SIG-M5 (cell line): ENCODE measurements around the gene GSK3A.

Experiments used
- DNase-seq: peaks from one replicate; lab custom pipeline; 2025; lab: John Stamatoyannopoulos, UW

Gene GSK3A

DNA sequence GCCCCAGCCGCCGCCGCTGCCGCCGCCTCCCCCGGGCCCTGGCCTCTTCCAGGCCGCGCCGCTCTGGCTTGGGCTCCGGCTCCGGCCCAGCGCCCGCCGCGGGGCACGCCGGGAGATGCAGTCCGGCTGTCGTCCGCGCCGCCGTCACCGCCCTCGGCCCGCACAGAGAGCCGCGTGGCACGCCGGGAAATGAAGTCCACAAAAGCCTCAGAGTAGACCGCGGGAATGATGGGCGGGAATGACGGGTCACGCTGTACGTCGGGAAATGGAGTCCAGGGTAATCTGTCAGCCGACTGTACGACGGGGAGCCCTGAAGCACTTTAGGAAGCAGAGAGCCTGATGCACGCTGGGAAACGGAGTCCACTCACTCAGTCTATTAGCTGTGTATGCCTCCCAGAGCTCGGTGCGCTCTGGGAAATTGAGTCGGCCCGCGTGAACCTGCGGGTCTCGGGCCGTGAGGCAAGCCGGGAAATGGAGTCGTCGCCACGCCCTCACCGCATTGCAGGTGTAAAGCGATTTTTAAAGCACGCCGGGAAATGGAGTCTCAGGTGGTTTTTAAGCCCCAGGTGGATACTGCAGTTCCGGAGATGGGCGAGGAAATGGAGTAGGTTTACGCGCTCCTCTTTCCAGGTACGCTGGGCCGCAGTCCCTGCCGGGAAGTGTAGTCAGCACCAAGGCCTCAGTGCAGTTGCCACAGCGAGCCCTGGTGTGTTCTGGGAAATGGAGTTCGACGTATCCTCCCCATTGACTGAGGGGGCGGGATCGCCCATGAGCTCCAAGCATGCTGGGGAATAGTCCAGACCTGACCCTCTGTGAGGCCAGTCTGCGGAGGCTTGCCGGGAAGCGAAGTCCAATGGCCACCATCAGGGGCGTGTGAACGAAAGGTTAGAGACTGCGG lies at the start of gene GSK3A:
TSS of gene GSK3A (minus strand) at position 91 of the 898 bp plus-strand sequence. CDS start 137 bp downstream, outside the sequence.
- DNase-seq: peak; percentile 95

DNA sequence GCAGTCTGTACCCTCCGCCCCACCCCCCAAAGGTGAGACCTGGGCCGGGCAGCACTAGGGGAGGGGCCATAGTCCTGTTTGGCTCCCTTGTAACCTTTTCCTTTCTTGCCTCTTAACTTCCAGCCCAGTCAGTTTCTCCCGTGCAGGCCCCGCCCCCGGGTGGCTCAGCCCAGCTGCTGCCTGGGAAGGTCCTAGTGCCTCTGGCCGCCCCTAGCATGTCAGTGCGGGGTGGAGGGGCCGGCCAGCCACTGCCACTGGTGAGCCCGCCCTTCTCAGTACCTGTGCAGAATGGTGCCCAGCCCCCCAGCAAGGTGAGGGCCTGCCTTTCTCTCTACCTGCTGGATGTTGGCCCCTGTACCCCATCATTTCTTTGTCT lies 49.0 kb upstream of the GSK3A start:
- DNase-seq: no peak

GRCh38 chr19:42290523-42291434 lies 48.4 kb upstream of the GSK3A start:
- no peak for DNase-seq

DNA sequence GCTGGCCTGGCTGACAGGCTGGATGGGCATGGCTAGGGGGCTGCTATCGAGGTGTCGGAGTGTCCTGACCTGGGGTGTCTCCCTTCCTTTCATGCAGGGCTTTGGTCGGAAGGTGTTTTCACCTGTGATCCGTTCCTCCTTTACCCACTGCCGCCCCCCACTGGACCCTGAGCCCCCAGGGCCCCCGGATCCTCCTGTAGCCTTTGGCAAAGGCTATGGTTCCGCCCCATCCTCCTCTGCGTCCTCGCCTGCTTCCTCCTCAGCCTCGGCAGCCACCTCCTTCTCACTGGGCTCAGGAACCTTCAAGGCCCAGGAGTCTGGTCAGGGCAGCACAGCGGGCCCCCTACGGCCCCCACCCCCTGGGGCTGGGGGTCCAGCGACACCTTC lies 47.7 kb upstream of the GSK3A start:
- no peak for DNase-seq

DNA sequence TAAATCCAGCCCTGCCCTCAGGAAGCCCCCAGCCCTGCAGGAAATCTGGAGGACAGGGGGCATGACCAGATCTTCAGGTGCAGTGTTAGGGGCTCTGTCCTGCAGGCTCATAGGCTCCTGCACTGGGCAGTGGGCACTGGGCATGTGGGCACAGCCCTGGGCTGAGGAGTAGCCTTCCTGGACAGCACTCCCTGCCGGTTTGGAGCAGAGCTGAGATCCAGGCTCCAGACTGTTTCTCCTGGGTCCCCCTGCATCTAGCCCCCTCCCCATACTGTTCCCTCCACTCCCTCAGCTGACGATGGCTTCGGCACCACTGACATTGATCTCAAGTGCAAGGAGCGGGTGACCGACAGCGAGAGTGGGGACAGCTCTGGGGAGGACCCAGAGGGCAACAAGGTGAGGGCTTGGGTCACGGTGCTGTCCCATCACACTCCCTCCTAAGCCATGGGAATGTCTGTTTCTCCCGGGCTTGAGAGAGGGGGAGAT lies 47.2 kb upstream of the GSK3A start:
- no peak for DNase-seq

DNA sequence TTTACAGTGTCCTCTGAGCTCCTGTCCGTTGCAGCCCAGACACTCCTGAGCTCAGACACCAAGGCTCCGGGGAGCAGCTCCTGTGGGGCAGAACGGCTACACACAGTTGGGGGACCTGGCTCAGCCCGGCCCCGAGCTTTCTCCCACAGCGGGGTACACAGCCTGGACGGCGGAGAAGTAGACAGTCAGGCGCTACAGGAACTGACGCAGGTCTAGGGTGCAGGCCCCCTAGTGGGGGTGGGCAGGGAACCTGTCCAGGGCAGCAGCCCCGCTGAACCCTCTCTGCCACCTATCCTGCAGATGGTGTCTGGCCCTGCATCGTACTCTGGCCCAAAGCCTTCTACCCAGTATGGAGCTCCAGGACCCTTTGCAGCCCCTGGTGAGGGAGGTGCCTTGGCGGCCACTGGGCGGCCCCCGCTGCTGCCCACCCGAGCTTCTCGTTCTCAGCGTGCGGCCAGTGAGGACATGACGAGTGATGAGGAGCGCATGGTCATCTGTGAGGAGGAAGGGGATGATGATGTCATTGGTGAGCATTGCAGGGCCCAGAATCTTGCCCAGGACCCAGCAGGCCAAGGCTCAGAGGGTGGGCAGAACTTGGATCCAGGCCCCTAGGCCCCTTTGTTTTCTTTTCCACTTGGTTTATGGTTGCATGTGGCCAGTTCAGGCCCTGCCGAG lies 46.6 kb upstream of the GSK3A start:
- DNase-seq: no peak

- DNase-seq: no peak
Measured at GRCh38 chr19:42288387-42288786, 46.0 kb upstream of the GSK3A start.

- no peak for DNase-seq
Measured at GRCh38 chr19:42287827-42288107, 45.4 kb upstream of the GSK3A start.

DNA sequence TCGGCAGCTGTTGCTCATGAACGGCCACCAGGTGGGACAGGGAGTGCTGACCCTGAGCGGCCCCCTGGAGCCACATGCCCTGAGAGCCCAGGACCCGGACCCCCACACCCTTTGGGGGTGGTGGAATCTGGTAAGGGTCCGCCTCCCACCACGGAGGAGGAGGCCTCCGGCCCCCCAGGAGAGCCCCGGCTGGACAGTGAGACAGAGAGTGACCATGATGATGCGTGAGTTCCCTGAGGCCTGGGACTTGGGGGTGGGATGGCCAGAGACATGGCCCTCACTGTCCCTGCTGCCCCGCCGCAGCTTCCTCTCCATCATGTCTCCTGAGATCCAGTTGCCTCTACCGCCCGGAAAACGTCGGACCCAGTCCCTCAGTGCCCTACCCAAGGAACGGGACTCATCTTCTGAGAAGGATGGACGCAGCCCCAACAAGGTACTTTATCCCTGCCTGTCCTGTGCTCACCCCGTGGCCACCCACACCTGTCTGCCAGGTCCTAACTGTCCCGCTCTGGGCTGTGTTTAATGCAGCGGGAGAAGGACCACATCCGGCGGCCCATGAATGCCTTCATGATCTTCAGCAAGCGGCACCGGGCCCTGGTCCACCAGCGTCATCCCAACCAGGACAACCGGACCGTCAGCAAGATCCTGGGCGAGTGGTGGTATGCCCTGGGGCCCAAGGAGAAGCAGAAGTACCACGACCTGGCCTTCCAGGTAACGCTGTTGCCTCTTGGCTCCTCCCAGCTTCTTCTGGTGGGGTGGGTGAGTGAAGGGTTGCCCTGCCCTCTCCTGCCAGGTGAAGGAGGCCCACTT lies 44.8 kb upstream of the GSK3A start:
- DNase-seq: no peak

- DNase-seq: no peak
Measured at GRCh38 chr19:42286349-42287016, 44.1 kb upstream of the GSK3A start.

DNA sequence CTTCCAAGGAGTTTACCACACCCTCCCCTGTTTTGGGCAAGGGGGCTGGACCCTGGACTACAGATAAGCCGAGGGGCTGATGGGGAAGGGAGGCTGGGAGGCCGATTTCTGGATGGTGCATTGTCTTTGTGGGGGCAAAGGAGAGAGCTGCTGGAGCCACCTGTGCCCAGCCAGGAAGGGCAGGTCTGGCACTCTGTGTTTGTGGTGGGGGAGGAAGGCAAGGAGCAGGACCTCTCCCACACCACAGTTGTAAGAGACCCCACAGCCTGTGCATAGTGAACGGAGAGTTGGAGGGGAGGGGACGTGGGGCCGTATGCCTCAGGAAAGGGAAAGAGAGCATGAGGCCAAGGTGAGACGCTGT lies 43.6 kb upstream of the GSK3A start:
- no peak for DNase-seq

DNA sequence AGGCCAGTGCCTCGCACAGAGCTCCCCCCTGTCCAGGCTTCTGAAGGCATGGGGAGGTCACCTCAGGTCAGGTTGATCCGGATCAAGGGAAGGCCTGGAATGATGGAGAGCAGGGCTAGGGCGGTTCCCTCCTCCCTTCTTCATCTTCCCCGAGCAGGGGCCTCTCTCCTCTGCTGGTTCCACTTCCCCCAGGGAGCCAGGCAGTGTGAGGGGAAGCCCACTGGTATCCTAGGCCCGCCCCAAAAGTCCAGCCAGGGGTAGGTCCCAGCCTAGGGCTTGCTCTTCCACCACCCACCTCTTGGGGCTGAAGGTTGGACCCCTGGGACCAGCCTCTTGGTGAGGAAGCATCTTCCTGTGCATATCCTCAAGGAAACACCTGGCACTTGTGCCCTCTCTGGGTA lies 43.1 kb upstream of the GSK3A start:
- DNase-seq: no peak

DNA sequence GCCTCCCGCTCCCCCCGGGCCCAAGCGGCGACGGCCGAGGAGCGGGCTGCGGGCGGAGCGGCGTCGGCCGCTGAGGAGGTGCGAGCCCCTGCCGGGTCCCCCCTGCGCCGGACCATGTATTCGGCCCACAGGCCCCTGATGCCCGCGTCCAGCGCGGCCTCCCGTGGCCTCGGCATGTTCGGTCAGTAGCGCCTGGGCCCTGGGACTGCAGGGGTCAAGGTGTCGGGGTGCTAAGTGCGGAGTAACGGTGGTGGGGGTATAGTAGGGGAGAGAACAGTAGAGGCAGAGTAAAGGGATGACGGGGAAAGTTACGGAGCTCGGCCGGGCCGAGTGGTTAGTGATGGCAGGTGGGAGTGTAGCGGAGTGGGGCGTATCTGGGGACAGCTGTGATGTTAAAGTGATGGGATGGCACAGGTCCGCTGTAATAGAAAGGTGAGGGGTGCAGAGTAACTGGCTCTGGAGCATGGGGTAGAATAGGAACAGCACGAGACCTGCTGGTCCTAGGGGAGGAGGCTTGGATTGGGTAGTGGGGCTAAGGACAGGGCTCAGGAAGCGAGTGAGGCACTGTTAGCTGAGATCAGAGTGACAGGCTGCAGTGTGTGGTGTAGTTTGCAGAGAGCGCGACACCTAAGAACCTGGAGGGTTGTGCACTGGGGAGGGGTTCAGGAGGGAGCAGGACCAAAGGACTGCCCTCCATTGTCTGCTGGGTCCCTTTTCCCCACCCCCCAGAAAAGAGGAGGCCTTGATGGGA lies 42.4 kb upstream of the GSK3A start:
- DNase-seq: no peak

DNA sequence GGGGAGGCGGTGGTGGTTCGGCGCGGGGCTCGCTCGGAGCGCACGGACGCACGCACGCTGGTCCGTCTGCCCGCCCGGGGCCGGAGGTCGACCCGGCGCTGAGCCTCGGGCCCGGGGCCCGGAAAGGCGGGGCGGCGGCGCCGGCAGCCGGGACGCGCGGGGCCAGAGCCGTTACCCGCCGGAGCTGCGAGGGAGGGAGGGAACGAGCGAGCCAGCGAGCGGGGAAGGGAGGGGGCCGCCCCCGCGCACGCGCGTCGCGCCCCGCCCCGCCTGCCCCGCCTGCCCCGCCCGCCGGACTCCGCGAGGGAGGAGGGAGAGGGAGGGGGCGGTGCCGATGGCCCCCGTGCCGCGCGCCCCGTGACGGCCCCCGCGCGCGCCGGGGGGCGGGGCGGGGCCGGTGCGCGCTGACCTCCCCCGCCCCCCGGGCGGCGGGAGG lies 41.7 kb upstream of the GSK3A start:
- DNase-seq: no peak

DNA sequence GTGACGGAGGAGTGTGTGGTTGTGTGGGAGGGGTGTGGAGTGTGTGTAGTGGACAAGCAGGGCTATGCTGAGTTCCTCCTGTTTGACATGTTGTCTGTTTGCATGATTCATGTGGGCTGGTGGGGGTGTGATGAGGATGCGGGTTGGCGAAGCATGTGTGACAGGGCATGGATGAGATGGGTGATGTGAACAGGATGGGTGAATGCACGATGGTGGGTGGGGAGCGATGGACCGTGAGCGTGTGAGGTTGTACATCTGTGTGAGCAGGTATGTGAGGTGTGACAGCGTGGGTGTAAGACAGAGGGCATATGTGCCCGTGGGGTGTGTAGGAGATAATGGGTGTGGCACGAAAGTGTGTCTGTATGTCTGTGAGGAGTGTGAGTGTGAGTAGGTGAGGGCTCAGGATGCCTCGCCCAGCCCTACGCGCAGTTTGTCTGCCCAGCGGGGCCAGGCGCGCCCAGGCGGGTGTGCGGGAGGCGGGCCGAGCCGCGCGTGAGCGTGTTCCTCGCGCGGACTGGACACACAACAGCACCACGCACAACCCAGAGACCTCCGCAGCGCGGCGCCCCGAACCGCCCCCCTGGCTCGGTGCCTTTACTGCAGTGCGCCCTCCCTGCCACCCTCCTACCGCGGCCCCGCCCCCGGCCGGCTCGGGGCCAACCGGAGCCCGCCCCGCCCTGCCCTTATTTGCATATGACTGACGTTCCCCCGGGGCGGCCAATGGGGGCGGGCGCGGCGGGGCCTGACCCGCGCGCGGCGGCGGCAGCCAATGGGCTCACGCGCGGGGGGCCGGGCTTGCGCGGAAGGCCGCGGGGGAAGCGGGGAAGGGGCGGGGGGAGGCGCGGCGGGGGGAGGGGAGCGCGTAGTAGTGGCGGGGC lies 41.0 kb upstream of the GSK3A start:
- no peak for DNase-seq

- DNase-seq: no peak
Measured at GRCh38 chr19:42282819-42283187, 40.4 kb upstream of the GSK3A start.

DNA sequence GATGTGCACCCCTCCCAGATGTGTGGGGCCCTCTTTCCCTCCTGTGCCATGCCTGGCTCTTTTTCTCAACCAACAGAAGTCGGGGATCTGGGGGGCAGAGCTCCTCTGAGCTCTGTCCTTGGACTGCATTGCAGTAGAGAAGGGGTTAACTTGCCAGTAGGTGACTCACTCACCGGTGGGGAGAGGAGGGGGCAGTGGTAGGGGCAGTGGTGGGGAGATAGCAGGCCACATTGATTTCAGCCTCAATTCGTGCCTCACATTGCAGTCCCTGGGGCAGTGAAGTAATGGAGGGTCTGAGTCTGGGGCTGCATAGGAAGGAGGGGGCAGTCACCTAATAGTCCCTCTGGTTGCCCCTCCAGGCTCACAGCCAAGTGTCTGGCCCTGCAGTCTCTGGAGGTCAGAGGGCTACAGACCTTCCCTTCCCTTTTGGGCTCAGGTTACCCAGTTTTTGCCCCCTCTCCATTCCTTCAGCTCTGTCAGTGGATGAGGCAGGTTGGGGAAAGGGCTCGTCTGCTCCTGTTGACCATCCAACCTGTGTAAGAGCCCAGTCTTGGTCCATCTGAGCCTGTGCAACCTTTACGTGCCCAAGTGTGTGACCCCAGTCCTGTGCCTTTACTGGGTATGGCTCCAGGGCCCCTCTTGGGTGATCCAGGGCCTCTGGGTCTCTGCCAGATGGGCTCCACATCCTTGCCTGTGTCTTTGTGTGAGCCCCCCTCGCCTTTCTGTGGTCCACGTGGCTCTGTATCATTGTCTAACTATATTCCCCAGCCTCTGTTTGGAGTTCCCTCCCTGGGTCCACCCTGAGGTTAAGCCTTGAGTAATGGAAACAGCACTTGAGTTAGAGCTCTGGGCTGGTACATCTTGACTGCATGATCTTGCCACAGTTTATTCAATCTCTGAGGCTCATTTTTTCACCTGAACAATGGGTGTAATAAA lies 39.7 kb upstream of the GSK3A start:
- DNase-seq: no peak

GRCh38 chr19:42281146-42281826 lies 38.9 kb upstream of the GSK3A start:
- DNase-seq: no peak
